HG03442 (cell line): ENCODE results near the gene GFOD1.
"Not testable (repeated sequence)": the region's sequence is repeated elsewhere in the genome, so short reads cannot be mapped to it uniquely, and the experiment has no call there.

Experiments used
- ATAC-seq: cut with Tn5 transposase; IDR thresholded peaks from one replicate; pipeline ENCODE4 v1.9.1; 2021; ENCODE audit warnings: mild to moderate bottlenecking, moderate library complexity; ENCODE audit not compliant: unreplicated experiment

The GFOD1 gene

DNA sequence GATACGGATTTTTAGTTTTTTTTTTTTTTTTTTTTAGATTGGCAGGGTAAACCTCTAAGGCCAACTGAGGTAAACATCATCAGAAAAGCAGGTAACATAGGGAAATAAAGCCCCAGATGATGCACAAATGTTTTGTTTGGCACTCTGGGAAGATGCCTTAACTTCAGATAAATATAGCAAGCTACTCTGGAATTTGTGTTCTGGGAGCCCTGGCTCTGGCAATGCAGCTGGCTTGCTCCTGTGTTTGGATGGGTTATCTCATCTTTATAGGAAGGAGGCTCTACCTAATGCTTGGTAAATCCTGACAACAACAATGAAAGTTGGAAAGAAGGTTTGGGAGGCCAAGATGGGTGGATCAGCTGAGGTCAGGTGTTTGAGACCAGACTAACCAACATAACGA is 77.4 kb downstream of the GFOD1 start:
- ATAC-seq: no peak

DNA sequence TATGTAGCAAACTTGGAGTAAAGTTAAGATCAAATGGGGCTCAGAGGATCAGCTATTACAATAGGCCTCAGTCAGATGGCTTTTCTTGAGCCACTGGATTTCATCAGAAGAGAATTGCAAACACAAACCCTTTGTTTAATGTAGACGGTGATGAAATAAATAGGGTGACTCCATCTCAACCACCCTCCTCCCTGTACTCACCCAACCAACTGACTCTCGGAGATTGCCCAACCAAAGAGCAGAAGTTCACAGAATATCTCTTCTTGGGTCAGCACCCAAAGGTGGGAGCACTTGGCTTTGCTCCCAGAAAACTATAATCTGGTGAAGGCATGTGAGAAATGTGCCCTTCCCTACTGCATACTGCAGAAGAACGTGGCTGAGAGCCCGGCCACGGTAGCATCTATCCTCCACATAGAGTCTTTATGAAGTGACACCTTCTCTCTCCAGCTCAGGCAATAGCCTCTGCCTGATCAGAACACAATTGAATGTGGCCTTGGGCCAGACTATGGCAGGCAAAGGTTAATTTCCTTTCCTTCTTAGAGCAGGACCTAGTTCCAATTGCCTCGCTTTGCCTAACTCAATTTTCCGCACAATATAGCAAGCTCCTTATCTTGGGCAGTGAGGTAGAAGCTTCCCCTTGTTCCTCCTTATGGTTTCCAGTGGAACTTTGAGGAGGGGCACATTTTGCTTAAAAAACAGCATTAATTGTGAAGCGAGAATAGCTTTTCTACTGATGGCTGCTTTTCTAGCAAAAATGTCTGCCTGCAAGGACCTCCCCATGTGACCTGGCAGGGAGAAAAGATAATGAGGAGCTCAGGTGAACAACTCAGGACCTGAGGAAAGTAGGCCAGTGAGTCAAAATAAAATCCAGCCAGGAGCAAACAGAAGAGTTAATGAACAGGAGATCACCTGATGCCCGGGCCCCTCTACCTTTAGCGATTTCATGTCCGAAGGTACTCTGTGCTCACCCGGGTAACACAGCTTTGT is 79.4 kb downstream of the GFOD1 start:
- ATAC-seq: no peak

DNA sequence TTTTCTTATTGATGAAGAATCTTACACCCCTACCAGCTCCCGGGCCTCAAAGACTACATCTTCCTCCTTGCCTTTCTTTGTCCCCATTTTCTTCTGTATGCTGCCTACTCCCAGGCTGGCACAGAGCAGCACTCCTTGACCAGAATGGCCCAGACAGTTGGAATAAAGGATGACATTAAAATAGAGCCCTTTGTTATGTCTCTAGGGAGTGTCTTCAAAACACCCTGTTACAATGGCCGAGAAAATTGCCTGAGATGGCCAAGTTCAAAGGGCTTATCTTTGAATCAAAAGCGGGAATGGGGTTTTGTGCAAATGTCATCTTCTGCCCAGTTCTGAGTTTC is 80.1 kb downstream of the GFOD1 start:
- ATAC-seq: no peak

DNA sequence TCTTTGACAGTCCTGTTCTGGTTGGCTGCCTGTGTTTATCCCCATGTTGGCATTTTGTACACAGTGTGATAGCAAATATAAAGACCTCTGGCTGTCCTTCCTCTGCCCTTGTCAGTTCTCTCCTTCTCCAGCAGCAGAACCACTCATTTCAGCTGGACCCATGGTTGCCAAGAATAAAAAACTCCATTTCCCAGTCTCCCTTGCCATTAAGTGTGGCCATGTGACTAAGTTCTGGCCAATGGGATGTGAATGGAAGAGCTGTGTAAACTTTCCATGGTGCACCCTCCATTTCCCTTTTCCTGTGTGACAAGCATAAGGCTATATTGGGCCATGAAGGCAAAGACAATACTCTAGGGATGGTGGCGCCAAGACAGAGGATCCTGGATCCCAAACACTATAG is 80.6 kb downstream of the GFOD1 start:
- ATAC-seq: no peak

DNA sequence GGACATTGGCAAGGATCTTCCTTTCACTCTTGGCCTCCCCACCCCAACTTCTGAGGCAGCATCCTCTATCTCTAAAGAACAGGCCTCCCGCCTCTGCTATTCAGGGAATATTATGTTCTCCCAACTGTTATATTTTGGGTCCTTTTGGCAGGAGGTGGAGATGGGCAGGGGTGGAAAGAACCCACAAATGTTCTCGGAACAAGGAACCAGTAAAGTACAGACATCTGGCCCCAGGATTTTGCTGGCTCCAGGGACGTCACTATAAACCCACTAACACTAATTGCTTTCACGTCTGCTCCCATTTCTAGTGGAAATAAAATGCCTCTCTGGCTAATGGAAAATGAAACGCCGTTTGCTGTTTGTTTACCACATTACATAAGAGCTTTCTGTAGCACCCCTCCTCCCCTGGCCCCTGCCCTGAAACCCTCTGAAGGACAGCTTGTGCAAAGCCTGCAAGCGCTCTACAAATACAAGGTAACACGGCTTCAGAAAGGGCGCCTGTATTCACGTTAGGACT is 81.4 kb downstream of the GFOD1 start:
- ATAC-seq: no peak

DNA sequence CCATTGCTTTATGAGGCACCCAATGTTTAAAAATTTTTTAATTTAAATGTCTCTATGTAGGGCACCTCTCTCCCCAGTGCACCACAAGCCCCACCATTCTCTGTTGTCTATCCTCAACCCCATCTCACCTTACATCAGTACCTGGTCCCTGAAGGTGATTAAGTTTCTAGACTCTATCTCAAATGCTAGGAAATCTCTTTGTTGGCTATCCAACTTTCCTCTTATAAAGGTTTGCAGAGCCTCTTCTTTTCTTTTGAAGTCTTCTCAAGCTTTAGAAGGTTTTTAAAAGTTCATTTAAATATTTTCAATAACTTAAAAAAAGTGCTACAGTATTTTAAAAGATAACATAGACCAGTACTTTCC is 82.5 kb downstream of the GFOD1 start:
- no peak for ATAC-seq

DNA sequence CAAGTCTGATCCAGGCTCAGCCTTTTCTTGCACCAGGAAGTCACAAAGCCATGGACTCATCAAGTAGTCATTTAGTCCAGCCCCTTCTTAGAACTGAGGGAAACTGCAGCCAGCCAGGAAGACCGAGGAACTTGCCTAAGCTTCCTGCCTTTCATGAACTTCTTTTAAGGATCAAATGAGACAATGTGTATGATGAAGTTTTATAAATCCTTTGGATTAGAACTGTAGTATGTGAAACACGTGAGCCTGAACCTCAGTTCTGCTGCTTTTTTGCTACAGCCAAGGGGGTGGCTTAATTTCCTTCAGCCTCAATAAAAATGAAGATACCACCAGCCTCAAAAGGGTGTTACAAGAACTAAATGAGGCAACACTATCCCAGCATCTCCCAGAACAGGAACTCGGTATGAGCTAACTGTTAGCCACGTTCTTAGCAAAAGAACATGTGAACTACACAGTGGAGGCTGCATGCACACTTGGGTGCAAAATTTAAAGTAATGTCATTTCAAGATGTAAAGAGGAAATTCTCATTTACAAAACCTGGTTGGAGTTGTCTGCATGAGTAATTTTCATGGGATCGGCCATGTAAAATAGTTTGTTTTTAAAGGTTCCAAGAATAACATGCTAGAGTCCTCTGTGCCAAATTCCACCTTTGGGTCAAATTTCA is 83.0 kb downstream of the GFOD1 start:
- ATAC-seq: no peak

DNA sequence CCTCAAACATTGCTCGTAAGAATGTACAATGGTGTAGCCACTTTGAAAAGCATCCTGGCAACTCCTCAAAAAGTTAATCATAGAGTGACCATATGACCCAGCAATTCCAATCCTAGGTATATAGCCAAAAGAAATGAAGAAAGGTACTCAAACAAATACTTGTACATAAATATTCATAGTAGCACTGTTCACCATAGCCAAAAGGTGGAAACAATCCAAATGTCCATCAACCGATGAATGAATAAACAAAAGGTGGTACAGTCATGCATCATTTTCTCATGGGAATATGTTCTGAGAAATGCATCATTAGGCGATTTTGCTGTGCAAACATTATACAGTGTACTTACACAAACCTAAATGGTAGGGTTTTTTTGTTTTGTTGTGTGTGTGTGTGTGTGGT is 84.7 kb downstream of the GFOD1 start:
- ATAC-seq: no peak

DNA sequence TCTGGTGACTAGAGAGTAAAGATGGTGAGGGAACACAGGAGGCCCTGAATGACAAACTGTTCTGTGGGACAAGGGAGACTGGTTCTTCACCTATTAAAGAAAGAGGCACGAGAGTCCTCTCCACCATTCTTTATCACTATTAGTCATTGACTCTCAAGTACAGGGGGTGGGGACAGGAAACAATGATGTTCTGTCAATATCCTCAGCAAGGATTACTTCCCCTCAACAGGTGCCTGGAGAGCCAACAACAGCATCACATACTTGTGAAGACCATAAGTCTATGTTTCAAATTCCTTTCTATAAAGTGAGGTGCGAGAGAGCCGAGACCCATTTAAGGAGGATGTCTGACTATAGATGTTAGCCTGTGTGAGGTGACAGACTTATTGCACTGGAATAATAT is 86.6 kb downstream of the GFOD1 start:
- ATAC-seq: no peak

DNA sequence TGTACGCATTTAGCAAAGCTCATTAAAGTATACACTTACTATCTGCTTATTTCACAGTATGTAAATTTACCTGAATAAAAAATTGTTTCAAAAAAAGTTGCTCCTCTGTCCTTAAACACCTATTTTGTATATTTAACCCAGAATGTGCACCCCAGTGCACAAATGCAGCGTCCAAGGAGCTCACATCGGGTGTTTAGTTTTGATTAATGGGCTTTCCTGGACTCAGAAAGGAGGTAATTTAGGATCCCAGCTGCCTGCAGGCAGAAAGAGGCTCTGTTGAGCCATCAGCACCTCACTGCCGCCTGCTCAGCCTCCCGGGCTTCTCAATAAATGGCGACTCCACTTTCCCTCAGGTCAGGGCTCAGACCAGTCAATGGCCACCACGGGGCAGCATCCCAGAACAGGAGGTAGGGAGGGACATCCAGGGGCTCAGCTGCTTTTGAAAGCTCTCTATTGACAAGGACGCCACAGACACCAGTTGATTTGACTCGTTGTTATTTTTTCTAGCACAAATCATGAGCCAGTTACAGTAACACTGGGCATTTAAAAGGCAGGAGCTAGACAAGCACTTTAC is 88.9 kb downstream of the GFOD1 start:
- ATAC-seq: no peak

DNA sequence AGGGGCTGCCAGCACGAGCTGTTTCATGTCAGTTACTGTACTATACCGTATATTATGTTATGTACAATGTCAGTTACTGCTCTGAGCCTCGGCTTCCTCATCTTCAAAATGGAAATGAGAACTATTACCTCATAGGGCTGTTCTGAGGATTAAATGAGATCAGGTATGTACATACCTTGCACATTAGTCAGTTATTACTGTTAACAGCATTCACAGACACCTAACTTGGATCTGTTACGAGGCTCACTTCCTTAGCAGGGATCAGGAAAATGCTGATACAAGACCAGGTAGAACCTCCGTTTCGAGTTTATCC is 89.4 kb downstream of the GFOD1 start:
- no peak for ATAC-seq

DNA sequence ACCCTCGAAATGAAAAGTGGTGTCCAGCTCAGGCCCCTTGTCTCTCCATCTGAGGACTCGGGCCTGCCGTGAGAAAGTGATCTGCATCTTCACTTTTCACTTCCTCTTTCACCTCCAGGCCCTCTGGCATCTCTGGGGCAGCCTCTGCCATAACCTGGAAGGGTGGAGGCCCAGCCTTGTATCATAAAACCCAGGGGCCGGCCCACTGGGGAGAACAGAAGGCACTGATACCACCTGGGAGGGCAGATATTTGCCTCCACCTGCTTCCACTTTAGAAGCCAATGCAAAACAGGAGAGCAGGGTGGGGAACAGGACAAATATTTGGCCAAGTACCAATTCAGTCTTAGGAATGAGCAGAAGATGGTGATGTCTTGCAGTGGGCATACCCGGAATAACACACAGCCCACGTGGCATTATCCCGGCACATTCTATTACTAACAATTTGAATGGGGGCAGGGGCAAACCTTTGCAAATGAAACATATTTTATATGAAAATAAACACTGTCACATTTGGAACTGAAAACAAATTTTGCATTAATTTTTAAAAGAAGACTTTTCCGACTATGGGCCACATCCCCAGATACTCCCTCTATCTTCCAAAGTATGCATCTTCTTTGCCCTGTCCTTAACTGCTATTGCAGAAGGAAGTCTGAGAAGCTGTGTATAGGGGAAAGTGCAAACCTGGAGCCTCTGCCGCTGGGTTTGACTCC is 89.9 kb downstream of the GFOD1 start:
- peak; percentile 80 for ATAC-seq

DNA sequence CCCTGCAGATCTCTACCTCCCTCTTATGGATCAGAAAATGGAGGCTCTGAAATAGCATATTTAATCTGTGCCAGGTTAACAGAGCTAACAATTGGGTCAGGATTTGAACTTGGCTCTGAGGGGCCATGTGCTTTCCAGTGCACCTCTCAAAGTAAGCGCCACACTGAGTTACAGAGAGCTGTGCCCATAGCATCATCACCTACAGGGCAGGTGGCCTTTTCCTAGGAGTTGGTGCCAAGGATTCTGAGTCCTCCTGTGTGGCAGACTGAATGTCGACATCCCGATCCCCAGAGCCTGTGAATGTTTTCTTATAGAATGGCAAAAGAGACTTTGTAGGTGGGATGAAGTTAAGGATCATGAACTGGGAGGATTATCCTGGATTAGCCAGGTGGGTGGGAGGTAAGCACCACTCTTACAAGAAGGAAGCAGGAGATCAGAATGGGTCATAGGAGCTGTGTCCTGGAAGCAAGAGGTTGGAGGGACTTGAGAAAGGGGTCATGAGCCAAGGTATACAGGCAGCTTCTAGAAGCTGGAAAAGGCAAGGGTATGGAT is 91.1 kb downstream of the GFOD1 start:
- ATAC-seq: no peak

DNA sequence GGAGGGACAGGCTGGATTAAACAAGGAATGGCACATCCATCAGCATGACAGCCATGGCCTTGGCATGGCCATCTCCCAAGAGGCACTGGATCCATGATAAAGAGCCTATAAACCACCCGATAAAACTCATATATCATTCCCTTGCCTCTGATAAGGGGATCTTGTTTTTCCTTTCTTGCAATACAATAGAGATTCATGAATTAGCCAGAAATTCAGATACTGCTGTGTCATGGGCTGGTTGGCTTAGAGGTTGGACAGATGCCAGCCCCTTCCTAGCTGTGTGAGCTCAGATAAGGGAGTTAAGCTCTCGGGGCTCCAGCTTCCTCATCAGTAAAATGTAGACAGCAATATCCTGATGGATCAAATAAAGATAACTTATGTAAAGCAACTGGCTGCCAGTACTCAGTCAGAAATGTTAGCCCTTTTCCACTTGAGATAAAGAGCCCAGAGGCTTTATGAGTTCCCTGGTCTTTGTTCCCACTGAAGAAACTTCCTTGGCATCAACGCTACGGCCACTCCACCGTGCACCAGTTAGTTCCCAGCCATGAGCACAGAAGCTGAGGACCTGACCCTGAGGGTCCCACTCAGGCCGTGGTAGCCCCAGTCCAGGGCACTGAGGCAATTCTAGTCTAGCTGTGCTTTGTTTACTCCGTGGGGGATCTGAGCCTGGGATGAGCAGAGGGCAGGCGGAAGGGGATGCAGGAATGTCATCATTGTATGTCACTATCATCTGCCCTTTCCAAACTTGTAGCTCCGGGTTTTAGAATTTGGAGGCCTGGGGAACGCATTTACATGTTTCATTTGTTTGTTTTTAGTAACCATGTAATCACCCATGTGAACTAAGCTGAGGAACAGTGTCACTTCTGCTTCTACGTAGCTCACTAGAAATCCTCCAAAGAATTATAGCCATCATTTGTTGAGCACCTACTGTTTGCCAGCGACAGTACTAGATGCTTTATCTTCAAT is 91.8 kb downstream of the GFOD1 start:
- peak; percentile 30 for ATAC-seq

DNA sequence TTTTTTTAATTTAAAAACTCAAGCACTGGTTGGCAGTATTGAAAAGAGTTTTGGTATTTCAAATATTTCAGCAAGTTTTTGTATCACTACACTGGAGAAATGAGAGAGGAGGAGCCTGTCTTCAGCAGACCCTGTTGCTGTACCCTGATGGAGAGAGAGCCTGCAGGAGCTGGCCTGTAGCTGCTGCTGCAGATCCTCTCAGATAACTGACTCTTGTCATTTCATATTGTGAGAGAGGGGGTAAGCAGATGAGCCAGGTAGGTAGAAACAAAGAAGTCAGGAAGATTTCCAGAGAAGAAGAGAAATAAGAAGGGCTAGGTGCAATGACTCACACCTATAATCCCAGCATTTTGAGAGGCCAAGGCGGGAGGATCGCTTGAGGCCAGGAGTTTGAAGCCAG is 94.9 kb downstream of the GFOD1 start:
- ATAC-seq: no peak

DNA sequence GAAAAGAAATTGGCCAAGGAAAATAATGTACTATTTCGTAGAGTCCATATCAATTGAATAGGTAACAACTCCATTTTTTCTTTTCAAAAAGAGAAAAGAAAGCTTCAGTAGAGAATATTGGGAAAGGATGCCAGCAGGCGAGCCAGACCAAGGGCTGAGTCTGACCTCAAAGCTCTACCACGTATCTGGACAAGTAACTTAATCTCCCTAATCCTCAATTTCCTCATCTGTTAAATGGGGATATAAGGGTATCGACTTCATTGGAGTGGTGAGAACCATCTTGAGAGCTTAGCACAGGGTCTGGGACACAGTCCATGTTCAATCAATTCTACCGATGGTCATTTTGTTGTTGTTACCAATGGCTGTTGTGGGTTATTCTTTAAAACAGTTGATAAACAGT is 95.9 kb downstream of the GFOD1 start:
- no peak for ATAC-seq

DNA sequence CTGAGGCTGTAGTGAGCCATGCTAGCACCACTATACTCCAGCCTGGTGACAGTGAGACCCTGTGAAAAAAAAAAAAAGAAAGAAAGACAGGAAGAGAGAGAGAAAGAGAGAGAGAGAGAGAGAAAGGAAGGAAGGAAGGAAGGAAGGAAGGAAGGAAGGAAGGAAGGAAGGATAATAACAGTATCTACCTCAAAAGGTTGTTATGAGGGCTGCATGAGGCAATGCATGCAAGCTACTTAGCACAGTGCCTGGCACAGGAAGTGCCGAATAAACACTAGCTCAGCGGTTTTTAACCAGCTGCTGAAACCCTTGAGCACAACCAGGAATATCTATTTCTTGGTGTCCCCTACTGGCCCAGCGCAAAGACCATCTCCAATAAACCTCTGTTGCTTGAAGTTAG is 96.7 kb downstream of the GFOD1 start:
- ATAC-seq: no peak

DNA sequence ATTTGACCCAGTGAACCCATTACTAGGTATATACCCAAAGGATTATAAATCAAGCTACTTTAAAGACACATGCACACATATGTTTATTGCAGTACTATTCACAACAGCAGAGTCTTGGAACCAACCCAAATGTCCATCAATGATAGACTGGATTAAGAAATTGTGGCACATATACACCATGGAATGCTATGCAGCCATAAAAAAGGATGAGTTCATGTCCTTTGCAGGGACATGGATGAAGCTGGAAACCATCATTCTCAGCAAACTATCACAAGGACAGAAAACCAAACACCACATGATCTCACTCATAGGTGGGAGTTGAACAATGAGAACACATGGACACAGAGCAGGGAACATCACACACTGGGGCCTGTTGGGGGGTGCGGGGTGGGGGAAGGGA is 98.2 kb downstream of the GFOD1 start:
- ATAC-seq: not testable (repeated sequence)

DNA sequence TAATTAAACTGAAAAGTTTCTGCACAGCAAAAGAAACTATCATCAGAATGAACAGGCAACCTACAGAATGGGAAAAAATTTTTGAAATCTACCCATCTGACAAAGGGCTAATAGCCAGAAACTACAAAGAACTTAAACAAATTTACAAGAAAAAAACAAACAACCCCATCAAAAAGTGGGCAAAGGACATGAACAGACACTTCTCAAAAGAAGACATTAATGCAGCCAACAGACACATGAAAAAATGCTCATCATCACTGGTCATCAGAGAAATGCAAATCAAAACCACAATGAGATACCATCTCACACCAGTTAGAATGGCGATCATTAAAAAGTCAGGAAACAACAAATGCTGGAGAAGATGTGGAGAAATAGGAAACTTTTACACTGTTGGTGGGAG is 98.6 kb downstream of the GFOD1 start:
- not testable (repeated sequence) for ATAC-seq

DNA sequence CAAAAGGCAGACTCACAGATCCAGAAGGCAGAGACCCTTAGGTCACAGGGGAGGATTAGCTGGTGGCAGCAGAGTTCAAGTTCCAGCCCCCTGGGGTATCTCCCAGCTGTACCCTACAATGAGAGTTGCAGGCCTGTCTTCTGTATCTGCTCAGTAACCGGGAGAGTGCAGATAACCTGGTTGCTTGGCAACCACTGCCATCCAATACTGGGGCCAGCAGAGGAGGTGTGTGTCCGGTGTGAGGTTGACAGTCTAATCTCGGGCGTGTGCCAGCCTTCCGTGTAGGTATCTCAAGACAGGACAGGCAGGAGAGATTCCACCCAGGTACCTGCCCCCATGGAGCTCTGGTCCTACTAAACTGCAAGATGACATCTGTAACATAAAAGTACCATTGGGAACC is 102.4 kb downstream of the GFOD1 start:
- ATAC-seq: no peak
